Right lobe of liver (tissue), 4 donors: ENCODE results near the gene PEAR1.

Experiments
- POLR2A ChIP-seq: fragments of 450-650 bp; IDR thresholded peaks from one replicate; pipeline ENCODE4 v1.6.1; 2017; ENCODE audit warnings: antibody characterized with exemption, mild to moderate bottlenecking
- TF ChIP-seq, protein P1 (sequence below), 4 donors: fragments of 200-600 bp in 3 of 4; fragments of 450-650 bp in 1 of 4; IDR thresholded peaks; one replicate each; pipeline versions ENCODE4 v1.5.1 to v1.8.0; 2016 to 2022; ENCODE audit warnings: antibody characterized with exemption in 4 of 4, mild to moderate bottlenecking in 2 of 4
- donor health status: DM: no; HTN: no; CAD: no.
- donor health status: DM: no; HTN: no; CAD: no.
- donor health status: DM: no; HTN: yes; CAD: no.

DNA sequence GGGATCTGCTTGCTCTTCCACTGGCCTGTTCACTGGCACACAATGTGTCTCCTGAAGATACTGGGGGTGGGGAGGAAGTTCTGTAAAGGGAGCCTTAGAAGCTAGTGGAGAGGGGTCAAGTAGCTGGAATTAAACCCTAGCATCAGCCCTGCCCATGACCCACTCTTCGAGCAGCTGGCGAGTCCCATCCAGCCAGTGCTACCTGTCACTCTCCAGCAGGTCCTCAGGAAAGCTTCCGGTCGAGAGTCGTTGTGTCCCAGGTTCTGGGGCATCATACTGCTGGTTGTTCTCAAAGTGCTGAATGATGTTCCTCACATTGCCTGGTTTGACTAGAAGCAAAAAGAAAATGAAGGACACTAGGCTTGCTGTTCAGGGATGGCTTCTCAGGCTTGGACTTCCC lies 57.9 kb downstream of the PEAR1 start:
- TF ChIP-seq, protein P1, sequence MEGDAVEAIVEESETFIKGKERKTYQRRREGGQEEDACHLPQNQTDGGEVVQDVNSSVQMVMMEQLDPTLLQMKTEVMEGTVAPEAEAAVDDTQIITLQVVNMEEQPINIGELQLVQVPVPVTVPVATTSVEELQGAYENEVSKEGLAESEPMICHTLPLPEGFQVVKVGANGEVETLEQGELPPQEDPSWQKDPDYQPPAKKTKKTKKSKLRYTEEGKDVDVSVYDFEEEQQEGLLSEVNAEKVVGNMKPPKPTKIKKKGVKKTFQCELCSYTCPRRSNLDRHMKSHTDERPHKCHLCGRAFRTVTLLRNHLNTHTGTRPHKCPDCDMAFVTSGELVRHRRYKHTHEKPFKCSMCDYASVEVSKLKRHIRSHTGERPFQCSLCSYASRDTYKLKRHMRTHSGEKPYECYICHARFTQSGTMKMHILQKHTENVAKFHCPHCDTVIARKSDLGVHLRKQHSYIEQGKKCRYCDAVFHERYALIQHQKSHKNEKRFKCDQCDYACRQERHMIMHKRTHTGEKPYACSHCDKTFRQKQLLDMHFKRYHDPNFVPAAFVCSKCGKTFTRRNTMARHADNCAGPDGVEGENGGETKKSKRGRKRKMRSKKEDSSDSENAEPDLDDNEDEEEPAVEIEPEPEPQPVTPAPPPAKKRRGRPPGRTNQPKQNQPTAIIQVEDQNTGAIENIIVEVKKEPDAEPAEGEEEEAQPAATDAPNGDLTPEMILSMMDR (IDR thresholded peaks at IDR 0.05): no peak
- TF ChIP-seq POLR2A: no peak
